Loucy (cell line): ENCODE measurements around the gene UNC5B.

Experiments
- H2AFZ ChIP-seq: fragments of 200-600 bp; sonication (generic); 2 replicates; pipeline ENCODE4 v1.6.0; 2016; ENCODE audit warnings: antibody characterized with exemption, mild to moderate bottlenecking, low read length, moderate library complexity
- H3F3A ChIP-seq: fragments of 200-600 bp; 2 replicates; pipeline ENCODE4 v1.6.0; 2016; ENCODE audit warnings: antibody characterized with exemption, low read depth, mild to moderate bottlenecking
- H3K27me3 ChIP-seq: fragments of 200-600 bp; sonication (generic); 2 replicates; pipeline ENCODE4 v1.6.1; 2014; ENCODE audit warnings: low read length, mild to moderate bottlenecking; ENCODE audit not compliant: insufficient read depth, poor library complexity, severe bottlenecking
- H3K36me3 ChIP-seq: fragments of 200-600 bp; sonication (generic); 2 replicates; pipeline ENCODE4 v1.6.1; 2016; ENCODE audit warnings: low read length; ENCODE audit not compliant: insufficient read depth
- H3K4me1 ChIP-seq: fragments of 200-600 bp; sonication (generic); 2 replicates; pipeline ENCODE4 v1.5.1; 2014; ENCODE audit warnings: low read length, mild to moderate bottlenecking; ENCODE audit not compliant: insufficient read depth, poor library complexity, severe bottlenecking
- H3K4me2 ChIP-seq: fragments of 200-600 bp; sonication (generic); 2 replicates; pipeline ENCODE4 v1.6.0; 2014; ENCODE audit warnings: antibody characterized with exemption, low read length, low read depth, mild to moderate bottlenecking; ENCODE audit not compliant: poor library complexity, severe bottlenecking
- H3K4me3 ChIP-seq: fragments of 200-600 bp; sonication (generic); 2 replicates; pipeline ENCODE4 v1.5.1; 2014; ENCODE audit warnings: low read length, mild to moderate bottlenecking, mixed read lengths; ENCODE audit not compliant: poor library complexity, severe bottlenecking
- H3K79me2 ChIP-seq: fragments of 200-600 bp; sonication (generic); 2 replicates; pipeline ENCODE4 v1.6.1; 2014; ENCODE audit warnings: low read length; ENCODE audit not compliant: insufficient read depth
- H3K9ac ChIP-seq: fragments of 200-600 bp; sonication (generic); 2 replicates; pipeline ENCODE4 v1.6.0; 2014; ENCODE audit warnings: mild to moderate bottlenecking, low read depth, low read length, moderate library complexity; ENCODE audit not compliant: poor library complexity, severe bottlenecking
- H3K9me2 ChIP-seq: fragments of 200-600 bp; sonication (generic); replicated peaks from 2 replicates; pipeline ENCODE4 v1.6.1; 2016; ENCODE audit warnings: low read depth, low read length, mixed read lengths
- H3K9me3 ChIP-seq: fragments of 200-600 bp; sonication (generic); 2 replicates; pipeline ENCODE4 v1.6.1; 2014; ENCODE audit warnings: mild to moderate bottlenecking, antibody characterized with exemption, low read length, low read depth; ENCODE audit not compliant: insufficient read depth
- H4K20me1 ChIP-seq: fragments of 200-600 bp; sonication (generic); 2 replicates; pipeline ENCODE4 v1.6.0; 2014; ENCODE audit warnings: antibody characterized with exemption, low read length, mild to moderate bottlenecking; ENCODE audit not compliant: insufficient read depth, poor library complexity, severe bottlenecking
- CTCF ChIP-seq: fragments of 200-600 bp; sonication (generic); conservative IDR thresholded peaks from 2 replicates; pipeline ENCODE4 v1.5.1; 2014; ENCODE audit warnings: mild to moderate bottlenecking, antibody characterized with exemption, low read length
- EZH2phosphoT487 ChIP-seq: fragments of 200-600 bp; IDR thresholded peaks from 2 replicates; pipeline ENCODE4 v1.6.1; 2018; ENCODE audit warnings: antibody characterized with exemption, mild to moderate bottlenecking, moderate library complexity, borderline replicate concordance

UNC5B gene

DNA sequence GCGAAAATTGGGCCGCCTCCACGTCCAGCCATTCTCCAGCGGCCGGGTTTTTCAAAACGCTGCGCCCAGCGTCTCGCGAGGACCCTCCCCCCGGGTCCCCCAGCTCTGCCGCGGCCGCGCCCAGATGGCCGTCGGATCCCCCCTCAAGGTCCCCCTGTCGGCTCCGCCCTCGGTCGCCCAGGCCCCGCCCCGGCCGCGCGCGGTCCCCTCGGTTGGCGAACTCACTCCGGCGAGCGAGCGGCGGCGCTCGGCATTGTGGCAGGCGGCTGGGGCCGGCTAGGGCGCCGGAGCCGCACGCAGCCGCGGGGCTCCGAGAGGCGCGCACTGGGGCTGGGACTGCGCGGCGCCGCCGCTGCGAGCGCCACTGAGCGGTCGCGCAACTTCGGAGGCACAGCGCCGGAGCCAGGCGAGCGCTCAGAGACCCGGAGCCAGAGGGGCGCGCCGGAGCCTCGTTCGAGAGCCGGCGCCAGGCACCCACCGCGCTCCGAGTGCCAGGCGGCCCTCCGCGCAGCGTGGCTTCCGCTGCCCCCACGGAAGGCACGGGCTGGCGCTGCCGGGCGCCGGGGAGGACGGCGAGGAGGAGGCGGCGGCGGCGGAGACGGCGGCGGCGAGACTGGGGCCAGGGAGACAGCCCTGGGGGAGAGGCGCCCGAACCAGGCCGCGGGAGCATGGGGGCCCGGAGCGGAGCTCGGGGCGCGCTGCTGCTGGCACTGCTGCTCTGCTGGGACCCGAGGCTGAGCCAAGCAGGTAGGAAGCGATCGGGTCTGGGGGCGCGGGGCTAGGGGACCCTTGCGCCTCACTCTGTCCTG, at the start of gene UNC5B:
Gene UNC5B, plus strand, starts transcription at position 253 of the 809 bp plus-strand sequence. Its CDS starts 416 bp downstream, at position 669.
- Histone ChIP-seq H3K4me1 (peaks cover 10% of the 10 kb centered on the region), H3K9me2 (no peaks in the 10 kb centered on the region), H2AFZ (peak within 1 kb of the TSS; percentile 67), H3K4me2 (peak within 1 kb of the TSS; percentile 68), H3K9ac (no peak within 1 kb of the TSS), H3K4me3 (peak within 1 kb of the TSS; percentile 70), H3K36me3 (no peaks in the 10 kb centered on the region), H3K79me2 (no peaks in the 10 kb centered on the region), H3K27me3 (peaks cover 32% of the 10 kb centered on the region), H3F3A (no peaks in the 10 kb centered on the region), H3K9me3 (no peaks in the 10 kb centered on the region), H4K20me1 (no peaks in the 10 kb centered on the region)
- TF ChIP-seq CTCF: peak; percentile 31
- TF ChIP-seq EZH2phosphoT487: no peak

DNA sequence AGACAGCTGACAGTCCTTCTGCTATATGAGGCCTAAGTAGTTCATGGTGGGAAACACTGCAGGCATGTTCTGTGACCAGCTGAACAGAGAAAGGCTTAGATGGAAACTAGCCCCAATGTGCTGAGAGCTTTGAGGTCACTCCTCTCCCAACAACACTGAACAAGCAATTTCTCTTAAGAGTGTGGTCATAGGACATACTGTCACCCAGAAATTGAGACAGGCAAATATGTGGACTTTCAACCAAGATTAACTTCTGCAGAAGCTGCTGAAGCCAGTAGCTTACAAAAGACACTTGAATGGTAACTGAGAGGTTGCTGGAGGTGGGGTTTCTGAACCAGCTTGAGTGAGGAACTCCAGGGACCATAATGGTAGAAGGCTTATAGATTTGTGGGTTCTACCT, 38.9 kb upstream of the UNC5B start:
- no peaks in the 10 kb centered on the region for H3K79me2 ChIP-seq
- TF ChIP-seq EZH2phosphoT487: no peak
- TF ChIP-seq CTCF: no peak

DNA sequence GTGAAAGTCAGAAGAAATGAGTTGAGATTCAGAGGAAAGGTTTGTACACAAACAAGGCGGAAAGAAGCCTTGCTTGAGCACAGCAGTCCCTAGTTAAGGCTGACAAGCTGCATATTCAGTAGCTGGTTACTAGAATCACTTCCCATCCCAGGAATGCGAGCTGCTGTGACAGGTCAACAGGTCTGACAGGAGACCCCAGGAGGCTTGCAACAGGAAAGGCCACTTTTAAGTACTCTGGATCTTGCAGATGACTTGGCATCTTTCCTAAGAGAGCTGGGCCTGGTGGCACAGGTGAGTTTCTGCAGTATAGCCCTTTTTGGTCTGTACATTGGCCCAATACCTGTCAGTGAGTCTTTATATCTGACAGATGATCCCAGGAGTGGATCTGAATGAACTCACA, 35.7 kb upstream of the UNC5B start:
- no peak overlapping the region for H2AFZ ChIP-seq
- H3K27me3 ChIP-seq: no peaks in the 10 kb centered on the region
- no peaks in the 10 kb centered on the region for H3K36me3 ChIP-seq
- no peak overlapping the region for H3K9ac ChIP-seq
- H3F3A ChIP-seq: no peaks in the 10 kb centered on the region
- no peaks in the 10 kb centered on the region for H3K4me1 ChIP-seq
- no peaks in the 10 kb centered on the region for H3K9me3 ChIP-seq
- H3K79me2 ChIP-seq: no peaks in the 10 kb centered on the region
- H4K20me1 ChIP-seq: no peaks in the 10 kb centered on the region
- TF ChIP-seq CTCF (no peak), EZH2phosphoT487 (no peak)
- H3K9me2 ChIP-seq: no peaks in the 10 kb centered on the region
- no peak overlapping the region for H3K4me3 ChIP-seq
- no peak overlapping the region for H3K4me2 ChIP-seq

More for the DNA sequence above, 38.9 kb upstream of the UNC5B start:
- no peaks in the 10 kb centered on the region for H4K20me1 ChIP-seq
- no peak overlapping the region for H3K9ac ChIP-seq
- no peak overlapping the region for H2AFZ ChIP-seq
- H3K4me3 ChIP-seq: no peak overlapping the region
- H3K4me1 ChIP-seq: no peaks in the 10 kb centered on the region
- H3F3A ChIP-seq: no peaks in the 10 kb centered on the region
- H3K9me2 ChIP-seq: no peaks in the 10 kb centered on the region
- H3K4me2 ChIP-seq: no peak overlapping the region
- H3K9me3 ChIP-seq: no peaks in the 10 kb centered on the region
- no peaks in the 10 kb centered on the region for H3K27me3 ChIP-seq
- H3K36me3 ChIP-seq: no peaks in the 10 kb centered on the region
